GM12872 (cell line): ENCODE measurements around the gene RUNX3.

Experiments used
- TF ChIP-seq, protein P1 (sequence below): IDR thresholded peaks from 3 replicates; pipeline ENCODE4 v1.5.1; 2011; ENCODE audit warnings: low read depth, mild to moderate bottlenecking, low read length, moderate library complexity; ENCODE audit not compliant: insufficient read depth

Gene RUNX3

DNA sequence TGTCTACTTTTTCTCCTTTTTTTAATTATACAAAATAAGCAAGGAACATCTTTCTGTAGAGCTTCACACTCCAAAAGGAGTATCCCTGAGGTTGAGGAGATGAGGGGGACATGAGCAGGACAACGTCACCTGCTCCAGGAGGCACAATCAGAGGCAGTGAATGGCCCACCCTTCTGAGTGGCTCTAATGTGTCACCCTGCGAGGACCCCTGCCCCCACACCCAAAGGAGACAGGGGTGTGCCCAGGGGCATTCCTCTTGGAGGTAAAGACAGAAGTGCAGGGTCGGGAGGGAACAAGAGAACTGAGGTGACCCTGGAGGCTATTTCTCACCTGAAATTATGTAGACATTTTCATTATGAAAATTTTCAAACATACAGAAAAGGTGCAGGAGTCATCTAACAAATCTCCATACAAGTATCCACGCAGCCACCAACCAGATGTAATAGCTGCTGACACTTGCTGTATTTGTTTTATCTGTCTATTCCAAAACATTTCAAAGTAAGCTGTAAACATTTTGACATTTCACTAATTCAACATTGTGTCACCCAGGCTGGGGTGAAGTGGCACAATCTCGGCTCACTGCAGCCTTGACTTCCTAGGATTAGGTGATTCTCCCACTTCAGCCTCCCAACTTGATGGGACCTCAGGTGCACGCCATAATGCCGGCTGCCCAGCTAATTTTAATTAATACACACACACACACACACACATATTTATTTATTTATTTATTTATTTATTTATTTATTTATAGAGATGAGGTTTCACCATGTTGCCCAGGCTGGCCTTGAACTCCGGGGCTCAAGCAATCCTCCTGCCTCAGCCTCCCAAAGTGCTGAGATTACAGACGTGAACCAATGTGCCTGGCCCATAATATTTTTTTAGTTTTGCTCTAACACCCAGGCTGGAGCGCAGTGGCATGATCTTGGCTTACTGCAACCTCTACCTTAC lies 70.7 kb downstream of the RUNX3 start:
- TF ChIP-seq, protein P1, sequence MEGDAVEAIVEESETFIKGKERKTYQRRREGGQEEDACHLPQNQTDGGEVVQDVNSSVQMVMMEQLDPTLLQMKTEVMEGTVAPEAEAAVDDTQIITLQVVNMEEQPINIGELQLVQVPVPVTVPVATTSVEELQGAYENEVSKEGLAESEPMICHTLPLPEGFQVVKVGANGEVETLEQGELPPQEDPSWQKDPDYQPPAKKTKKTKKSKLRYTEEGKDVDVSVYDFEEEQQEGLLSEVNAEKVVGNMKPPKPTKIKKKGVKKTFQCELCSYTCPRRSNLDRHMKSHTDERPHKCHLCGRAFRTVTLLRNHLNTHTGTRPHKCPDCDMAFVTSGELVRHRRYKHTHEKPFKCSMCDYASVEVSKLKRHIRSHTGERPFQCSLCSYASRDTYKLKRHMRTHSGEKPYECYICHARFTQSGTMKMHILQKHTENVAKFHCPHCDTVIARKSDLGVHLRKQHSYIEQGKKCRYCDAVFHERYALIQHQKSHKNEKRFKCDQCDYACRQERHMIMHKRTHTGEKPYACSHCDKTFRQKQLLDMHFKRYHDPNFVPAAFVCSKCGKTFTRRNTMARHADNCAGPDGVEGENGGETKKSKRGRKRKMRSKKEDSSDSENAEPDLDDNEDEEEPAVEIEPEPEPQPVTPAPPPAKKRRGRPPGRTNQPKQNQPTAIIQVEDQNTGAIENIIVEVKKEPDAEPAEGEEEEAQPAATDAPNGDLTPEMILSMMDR = no peak

DNA sequence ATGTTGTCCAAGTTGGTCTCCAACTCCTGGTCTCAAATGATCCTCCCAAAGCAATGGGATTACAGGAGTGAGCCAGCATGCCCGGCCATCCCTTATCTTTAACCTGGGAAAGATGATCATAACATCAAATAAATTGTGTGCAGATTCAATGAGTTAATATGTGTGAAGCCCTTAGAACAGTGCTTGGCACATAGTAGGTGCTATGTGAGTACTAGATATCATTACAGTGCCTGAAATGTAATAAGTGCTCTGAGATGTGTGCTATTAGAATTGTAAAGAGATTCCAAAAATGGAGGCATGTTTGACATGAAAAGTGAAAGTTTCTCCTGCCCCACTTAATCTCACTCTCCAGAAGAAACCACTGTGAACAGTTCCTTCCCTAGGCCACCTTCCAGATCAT lies 71.8 kb downstream of the RUNX3 start:
- TF ChIP-seq, protein P1 = no peak

DNA sequence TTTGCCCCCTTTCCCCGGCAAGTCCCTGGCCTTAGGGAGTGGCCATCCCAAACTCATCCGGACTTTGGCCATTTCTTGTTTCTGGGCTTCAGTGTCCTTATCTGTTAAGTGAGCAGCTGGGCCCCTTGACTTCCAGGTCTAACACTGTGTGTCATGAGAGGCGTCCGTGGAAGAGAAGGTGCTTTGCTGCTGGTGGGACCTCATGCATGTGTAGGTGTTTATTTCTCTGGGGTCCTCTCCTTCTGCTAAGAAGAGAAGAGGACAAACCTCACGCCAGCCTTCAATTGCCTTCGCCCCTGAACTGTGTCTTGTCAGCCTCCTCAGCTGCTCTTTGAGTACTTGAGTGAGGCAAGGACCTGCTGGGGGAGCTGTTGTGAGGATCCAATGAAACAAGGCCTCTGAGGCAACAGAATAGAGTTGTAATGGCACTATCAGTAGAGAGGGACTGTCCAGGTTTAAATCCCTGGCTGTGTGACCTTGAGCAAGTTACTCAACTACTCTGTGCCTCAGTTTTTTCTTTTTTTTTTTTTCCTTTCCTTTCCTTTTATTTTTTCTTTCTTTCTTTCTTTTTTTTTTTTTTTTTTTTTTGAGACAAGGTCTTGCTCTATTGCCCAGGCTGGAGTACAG lies 72.5 kb downstream of the RUNX3 start:
- TF ChIP-seq, protein P1 = 0 out of 3 replicates have a peak, but pooled peaks have one; percentile 21

DNA sequence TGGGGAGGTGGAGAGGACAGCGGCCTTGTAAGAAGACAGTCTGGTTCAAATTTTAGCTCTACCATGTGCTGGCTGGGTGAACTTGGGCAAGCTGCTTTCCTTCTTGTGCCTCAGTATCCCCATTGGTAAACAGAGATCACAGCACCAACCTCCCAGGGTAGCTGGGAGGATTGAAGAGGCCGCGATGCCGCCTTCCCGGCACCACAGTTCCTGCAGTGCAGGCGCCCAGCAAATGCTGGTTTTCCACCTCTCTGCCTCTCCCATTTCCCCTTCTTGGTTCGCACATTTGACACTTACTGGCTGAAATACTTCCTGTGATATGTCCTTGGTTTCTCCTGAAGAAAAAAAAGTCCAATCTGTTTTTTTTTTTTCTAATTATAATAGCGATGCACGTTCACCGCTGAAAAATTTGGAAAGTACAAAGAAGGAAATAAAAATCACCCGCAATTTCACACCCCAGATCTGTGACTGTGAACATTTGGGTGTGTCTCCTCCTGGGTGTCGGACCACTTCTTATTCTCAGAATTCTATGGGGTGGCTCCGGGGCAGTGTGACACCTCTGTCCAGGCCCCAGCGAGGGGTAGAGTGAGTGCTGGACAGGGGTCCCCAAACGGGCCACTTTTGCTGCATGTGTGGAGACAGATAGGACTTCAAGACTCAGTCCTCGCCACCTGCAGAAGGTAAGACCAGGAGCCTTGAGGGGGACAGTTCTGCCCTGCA lies 73.1 kb downstream of the RUNX3 start:
- TF ChIP-seq, protein P1 = no peak

DNA sequence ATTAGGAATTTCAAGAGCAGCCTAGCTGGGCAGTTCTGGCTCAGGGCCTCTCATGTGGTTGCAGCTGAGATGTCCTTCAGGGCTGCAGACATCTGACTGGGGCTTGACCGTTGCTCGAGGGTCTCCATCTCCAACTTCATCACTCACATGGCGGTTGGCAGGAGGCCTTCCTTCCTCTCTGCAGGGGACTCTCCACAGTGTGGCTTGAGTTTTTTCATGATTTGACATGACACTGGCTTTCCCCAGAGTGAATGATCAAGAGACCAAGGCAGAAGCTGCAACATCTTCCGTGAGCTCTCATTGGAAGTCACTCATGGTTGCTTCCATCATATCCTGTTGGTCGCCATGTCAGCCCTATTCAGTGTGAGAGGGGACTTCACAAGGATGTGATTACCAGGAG lies 74.6 kb downstream of the RUNX3 start:
- TF ChIP-seq, protein P1 = no peak

DNA sequence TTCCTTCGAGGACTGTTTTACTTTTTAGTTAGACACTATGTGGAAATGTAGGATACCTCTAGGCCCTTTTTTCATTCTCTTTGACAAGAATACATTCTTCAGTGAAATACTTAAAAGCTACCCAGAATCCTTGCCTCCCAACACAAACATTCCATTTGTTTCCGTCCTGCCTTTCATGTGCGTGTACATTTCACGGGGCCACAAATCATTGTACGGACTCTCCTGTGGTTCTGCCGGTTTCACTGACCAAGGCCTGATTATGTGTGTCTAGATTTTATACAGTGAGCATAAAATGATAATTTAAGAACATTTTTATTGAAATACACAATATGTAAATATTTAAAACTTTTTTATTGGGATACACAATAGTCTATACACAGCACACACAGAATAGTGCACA lies 76.4 kb downstream of the RUNX3 start:
- TF ChIP-seq, protein P1 = no peak

DNA sequence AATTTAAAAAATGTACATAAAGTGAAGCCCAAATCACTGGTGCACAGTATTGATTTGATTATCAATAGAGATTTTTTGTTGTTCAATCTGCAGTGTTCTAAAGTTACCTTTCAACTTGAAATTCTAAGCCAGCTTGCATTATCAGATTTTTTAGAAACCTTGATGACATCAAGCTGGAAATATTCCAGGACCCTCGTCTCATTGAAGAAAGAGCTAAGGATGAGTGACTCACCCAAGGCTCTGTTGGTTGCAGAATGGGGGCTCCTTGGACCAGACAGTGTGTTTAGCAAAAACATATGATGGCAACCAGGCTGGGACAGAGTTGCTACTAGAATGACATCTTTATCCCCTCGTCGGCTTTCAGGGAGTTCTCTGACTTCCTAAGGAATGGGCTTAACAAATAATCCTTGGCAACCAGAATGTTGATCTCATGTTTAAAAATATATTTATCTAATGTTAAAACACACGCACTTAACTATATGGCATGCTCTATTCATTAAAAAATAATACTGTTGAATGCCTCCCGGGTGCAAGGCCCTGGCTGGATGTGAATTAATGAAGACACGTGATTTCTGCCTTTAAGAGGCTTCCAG lies 79.7 kb downstream of the RUNX3 start:
- TF ChIP-seq, protein P1 = no peak
